Measurements from ENCODE around the gene KCNAB2.
"Not testable (repeated sequence)": the region's sequence is repeated elsewhere in the genome, so short reads cannot be mapped to it uniquely, and the experiment has no call there.

Gene KCNAB2

DNA sequence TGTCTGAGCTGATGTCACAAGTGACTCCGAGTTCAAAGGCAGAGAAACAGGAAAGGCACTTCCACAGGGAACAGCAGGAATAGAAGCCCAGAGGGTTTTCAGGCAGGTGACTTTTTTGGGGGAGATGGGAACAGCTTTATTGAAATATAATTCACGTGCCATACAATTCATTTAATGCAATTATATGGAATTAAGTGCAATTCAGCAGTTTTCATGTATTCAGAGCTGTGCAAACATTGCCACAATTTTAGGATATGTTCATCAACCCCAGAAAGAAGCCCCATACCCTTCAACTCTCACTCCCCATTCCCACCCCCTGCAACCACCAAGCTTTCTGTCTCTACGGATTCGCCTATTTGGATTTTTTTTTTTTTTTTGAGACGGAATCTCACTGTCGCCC is 17.0 kb downstream of the KCNAB2 start:
- no peak for DNase-seq

DNA sequence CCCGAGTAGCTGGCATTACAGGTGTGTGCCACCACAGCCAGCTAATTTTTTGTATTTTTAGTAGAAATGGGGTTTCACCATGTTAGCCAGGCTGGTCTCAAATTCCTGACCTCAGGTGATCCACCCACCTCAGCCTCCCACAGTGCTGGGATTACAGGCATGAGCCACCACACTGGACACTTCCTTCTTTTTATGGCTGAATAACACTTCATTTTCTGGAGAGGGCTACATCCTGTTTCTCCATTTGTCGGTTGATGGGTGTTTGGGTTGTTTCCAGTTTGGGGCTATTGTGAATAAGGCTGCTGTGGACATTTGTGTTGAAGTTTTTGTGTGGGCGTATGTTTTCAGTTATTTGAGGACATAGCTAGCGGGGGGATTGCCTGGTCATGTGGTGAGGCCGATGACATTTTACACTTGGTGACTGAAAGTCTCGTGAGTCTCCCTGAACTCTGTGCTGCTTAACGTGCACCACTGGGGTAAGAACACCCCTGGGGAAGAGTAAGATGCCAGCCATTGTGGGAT is 17.9 kb downstream of the KCNAB2 start:
- DNase-seq, result not testable (repeated sequence)

DNA sequence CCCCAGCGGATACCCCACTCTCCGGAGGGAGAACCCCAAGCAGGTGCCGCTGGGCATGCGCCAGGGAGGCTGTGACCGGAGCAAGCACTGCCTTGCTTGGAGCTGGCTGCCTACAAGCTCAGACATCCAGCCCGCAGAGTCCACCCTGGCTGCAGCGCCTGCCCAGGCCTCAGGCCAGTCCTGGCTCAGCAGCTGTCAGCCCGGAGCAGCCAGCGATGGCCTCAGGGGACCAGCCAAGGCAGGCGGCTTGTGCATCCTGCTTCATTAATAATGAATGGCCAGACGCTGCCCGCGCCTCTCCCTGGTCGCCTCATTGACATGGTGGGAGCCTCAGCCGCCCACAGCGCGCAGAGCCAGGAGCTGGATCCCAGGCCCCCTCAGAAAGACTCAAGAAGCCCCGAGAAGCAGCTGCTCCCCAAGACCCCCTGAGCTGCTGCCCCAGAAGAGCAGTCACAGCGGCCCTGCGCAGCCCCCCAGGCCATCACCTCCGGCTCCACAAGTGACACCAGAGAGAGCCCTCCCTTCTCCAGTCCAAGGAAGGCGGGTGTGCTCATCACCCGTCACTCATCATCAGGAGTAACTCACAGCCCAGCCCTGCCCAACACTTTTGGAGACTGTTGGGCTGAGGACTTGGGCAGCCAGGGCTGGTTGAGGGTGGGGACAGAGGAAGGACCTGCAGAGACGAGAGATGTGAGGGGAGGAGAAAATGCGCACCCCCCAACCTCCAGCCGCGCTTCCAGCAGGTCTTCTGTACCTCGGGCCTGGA is 19.6 kb downstream of the KCNAB2 start:
- DNase-seq, result no peak

DNA sequence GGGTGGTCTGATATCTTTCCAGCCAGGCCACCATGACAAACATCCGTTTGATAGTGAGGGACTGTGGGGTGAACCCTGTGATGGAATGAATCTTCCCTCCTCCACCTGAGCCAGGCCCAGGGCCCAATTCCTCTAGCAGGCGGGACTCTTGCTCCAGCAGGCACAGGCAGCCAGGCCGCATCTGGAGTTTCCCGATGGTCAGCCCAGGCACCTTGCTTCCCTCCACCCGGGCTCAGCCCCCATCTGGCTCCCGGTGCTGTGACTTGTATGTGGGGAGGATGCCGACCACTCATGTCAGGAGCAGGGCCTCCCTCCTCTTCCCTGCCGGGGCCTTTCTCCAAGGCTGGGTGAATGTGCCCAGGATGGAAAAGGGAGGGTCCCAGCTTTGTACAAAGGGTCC is 21.0 kb downstream of the KCNAB2 start:
- DNase-seq, result no peak

DNA sequence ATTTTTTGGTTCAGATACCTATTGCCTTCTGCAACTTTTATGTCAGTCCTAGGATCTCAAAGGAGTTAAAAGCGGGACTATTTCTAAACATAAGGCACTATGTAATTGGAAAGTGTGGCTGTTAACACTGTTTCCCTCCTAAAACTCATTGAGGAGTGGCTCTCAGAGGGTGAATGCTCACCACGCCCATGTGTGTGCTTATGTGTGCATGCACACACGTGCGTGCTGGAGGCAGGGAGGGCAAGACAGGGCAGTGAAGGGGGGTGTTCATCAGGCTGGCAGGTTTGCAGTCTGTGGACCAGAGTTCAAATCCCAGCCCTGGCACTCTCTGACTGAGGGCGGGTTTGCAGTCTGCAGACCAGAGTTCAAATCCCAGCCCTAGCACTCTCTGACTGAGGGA is 22.4 kb downstream of the KCNAB2 start:
- DNase-seq, result no peak

DNA sequence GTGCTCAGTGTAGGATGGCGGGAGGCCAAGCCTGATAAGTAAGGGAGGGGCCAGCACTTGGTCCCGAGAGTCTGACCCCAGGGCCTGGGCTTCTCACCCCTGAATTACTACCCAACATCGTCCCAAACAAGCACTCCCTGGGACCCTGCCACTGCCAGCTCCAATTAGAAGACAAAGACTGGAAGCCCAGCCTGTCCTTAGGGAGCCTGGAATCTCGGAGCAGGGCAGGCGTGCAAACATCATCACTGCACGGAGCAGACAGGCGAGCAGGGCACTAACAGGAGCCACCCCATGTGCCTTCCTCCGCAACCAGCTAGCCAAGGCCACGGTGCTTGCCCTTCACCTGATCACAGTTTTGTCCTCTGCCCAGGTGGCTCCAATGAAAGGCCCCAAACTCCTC is 23.2 kb downstream of the KCNAB2 start:
- no peak for DNase-seq

DNA sequence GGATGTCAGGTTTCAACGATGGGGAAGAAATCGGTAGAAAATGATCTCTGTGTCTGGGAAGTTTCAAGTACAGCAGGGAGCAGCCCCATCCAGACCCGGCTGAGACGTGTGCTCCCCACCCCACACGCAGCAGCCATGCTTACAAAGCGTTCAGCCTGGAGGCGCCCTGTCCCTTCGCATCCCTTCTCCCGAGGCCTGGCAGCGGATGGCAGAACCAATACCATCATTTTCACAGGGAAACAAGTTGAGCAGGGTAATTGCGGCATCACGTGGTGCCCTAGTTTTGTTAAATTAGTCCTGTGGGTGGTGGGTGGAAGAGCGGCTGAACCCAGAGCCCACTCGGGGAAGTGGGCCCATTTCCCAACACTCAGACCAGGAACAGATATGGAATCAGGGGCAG is 23.9 kb downstream of the KCNAB2 start:
- DNase-seq, result no peak

DNA sequence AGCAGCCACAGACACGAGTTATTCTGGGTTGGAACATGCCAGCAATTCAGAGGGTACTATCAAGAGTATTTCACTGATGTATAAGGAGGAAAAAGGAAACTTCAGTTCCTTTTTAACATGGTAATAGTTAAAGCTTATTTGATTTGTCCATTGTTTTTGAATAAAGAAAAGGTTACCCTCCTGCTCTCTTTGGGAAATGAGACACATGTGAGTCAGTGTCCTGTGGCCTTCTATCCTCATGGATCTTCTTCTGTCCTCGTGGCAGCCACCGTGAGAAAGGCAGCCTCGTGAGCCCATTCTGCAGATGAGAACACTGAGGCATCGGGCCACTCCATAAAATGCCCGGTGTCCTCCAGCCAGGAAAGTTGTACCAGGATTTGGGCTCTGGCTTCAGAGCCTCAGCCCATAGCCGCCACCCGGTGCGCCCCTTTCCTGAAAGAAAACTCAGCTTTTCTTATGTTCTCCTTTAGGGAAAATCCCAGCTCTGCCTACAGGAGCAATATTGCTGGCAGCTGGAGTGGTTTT is 24.8 kb downstream of the KCNAB2 start:
- DNase-seq, result no peak

DNA sequence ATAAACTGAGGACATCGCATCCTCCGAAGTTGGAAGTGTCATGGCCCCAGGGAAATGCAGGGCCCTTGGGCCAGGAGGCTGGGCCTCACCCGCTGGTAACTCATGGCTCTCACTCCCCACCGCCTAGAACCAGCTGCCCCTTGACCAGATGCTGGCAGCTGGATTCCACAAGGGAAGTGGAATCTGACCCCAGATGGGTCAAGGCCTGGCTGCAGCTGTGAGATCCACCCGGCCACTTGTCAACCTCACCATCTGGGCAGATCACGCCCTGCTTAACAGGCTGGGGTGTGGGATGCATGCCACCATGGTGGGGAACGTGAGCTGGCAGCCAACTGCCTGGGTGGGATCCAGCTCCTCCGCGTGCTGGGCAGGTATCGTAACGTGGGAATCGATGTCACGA is 25.5 kb downstream of the KCNAB2 start:
- no peak for DNase-seq

DNA sequence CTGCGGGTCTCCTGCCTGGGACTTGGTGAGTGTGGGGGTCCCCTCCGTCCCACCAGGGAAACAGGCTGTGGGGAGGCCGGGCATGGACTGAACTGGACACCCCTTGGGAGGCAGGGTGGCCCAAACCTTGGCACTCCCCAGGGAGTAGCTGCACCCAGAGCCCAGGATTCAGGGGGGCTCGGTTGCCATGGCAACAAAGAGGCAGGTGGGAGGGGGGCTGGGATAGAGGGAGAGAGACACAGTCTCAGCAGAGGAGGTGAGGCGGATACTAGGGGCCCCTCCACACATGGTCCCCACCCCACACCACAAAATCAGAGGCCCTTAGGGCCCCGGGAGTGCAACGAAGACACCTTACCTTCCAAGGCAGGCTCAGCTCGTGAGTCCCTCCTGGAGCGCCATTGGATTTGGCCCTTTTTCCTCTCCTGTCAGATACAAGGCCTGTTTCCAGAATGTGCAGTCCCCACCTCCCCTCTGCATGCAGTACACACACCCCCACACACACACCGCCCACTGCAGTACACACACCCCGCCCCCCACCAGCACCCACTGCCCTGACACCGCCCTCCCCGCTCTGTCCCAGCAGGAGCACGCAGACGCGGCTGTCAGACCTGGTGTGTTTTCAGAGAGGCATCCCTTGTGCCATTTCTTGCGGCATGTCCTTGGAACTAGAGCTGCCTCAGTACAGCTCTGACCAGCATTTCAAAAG is 27.2 kb downstream of the KCNAB2 start:
- DNase-seq, result no peak

DNA sequence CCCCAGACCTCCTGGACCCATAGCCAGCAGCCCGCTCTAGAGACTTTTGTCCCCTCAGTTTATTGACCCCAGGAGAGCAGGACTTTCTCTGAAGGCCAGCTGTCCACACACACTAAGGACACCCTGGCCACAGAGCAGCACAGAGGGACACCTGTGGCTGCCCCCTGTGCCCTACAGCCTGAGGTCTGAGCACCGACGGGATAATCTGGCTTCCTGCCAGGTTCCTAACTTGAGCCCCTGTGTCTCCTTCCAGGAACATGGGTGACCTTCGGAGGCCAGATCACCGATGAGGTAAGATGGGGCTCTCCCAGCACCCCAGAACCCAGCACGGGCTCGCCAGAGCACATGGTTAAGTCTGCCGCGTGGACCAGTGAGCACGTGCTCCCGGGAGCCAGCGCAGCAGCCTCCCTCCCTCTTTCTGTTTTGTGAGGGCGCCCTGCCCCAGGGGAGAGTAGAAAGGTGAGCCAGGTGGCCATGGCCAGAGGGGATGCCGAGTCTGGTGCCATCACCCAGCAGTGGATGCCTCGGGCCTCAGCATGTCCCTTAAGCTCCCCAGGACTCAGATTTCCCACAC is 27.9 kb downstream of the KCNAB2 start:
- DNase-seq, result no peak

DNA sequence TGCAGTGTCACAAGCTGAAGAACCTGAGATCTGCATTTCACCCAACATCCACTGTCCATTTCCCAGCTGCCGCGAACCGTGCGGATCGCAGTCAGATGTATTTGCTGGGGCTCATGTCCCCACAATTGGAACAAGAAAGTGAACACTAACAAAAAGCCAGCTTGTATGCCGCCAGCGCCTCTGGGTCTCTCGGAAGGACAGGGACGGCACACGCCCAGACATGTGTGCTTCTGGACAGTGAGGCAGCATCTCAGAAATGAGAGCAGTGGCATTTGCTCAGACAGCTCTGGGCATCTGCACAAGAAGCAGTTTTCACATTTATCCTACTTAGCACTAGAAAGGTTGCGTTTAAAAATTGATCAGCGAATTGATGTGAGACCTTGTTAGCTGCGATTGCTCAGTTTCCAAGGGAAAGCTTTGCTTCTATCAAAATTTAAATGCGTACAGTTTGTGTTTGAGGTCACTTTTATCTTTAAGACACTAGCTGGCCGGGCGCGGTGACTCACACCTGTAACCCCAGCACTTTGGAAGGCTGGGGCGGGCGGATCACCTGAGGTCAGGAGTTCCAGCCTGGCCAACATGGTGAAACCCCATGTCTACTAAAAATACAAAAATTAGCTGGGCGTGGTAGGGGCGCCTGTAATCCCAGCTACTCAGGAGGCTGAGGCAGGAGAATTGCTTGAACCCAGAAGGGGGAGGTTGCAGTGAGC is 28.7 kb downstream of the KCNAB2 start:
- no peak for DNase-seq

DNA sequence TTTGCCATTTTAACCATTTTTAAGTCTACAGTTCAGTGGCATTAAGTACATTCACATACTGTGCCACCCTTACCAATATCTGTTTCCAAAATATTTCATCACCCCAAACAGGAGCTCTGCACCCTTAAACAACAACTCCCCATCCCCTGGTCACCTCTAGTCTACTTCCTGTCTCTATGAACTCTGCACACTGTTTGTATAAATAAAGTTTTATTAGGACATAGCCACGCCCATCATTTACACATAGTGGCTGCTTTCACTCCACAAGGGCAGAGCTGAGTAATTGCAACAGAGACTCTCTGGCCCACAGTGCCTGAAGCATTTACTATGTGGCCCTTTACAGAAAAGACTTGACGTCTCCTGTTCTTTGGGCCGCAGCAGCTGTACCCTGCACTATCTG is 30.1 kb downstream of the KCNAB2 start:
- no peak for DNase-seq

DNA sequence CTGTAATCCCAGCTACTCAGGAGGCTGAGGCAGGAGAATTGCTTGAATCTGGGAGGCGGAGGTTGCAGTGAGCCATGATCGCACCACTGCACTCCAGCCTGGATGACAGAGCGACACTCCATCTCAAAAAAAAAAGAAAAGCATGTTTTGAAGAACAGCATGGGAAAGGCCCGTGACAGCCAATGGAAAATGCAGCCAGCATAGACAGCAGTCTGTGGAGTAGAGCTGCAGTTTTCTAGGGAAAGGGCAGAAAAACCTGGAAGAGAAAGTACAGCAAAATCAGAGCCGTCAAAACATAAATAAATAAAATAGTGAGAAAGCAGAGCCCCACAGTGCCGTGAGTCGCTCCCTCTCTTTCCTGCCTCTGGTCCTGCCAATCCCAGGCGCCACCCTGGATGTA is 31.4 kb downstream of the KCNAB2 start:
- DNase-seq, result not testable (repeated sequence)

DNA sequence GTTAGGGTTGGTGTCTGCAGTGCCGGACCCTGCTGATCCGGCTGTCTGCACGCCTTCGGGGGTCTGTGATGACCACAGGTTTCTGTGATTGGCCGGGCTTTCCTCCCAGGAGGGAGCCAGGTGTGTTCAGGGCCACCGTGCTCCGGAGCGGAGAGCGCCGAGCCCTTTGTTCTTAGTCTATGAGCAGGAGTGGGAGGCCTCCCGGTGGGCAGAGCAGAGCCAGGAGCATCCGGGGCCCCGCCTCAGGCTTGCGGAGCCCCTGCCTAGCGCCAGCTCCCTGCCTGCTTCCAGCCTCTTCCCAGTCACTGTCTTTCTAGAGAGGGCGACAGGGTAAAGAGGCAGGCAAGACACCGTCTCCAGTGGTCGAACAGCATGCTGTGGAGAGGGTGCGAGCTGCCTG is 31.8 kb downstream of the KCNAB2 start:
- DNase-seq, result no peak

DNA sequence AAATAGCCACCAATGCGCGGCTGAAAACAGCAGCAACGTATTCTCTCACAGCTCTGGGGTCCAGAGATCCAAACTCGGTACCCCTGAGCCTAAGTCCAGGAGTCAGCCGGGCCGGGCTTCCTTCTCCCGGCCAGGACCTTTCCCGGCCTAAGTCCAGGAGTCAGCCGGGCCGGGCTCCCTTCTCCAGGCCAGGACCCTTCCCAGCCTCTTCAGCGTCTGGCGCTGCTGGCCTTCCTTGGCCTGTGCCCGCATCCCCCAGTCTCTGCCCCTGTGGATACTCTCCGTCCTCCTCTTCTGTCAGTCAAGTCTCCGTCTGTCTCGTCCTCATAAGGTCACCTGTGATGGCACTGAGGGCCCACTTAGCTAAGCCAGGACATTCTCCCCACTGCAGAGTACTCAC is 32.2 kb downstream of the KCNAB2 start:
- DNase-seq, result no peak

DNA sequence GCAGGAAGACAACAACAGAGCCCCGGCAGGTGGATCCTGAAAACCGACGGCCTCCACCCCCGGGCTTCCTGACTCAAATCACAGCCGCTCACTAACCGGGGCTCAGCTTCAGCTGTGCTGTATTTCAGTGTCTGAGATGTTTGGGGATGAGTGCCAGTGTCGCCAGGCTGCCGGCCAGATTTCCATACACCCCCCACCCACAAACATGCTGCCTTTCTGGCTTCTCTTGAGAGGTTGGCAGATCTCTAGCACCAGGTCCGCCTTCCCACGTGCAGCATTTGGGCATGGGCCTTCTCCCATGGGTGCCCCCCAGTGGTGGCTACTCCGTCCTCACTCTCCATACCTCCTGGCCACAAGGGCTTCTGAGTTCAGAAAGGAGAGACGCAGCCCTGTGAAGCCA is 34.8 kb downstream of the KCNAB2 start:
- no peak for DNase-seq

DNA sequence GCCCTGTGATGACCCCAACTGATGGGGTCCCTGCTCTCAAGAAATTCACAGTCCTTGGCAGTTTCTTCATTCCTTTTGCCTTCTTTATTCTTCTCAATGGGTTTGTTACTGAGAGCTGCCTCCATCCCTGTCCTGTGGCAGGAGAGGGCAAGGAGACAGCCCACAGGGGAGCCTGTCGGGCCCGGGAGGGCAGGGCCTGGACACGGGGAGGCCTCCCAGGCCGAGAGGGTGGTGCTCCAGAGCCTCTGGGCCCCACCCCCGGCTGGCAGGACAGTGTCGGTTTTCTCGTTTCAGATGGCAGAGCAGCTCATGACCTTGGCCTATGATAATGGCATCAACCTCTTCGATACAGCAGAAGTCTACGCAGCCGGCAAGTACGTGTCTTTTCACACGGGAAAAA is 36.2 kb downstream of the KCNAB2 start:
- no peak for DNase-seq

DNA sequence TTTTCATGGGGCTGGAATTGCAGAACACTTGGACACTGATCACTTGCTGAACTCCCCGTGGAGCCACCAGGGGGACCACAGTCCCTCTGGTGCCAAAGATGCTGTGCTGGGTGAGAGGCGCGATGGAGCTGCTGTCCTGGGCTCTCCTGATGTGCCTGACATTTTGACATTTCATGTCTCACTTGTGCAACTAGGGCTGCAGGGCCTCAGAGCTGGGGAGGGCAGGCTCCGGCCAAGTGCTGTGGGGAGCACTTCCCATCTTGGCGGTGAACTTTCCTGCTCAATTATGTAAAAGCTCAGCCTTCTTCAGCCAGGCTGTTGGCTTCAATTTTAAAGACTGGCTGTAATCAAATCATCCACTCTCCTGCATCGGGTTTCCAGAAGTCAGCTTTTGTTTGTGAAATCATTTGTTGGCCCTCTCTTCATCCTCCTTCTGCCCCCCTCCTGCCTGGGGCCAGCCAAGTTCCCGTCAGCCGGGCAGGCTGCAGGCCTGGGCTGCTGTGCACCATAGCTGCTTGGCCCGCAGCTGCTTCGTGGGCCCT is 36.8 kb downstream of the KCNAB2 start:
- DNase-seq, result no peak

DNA sequence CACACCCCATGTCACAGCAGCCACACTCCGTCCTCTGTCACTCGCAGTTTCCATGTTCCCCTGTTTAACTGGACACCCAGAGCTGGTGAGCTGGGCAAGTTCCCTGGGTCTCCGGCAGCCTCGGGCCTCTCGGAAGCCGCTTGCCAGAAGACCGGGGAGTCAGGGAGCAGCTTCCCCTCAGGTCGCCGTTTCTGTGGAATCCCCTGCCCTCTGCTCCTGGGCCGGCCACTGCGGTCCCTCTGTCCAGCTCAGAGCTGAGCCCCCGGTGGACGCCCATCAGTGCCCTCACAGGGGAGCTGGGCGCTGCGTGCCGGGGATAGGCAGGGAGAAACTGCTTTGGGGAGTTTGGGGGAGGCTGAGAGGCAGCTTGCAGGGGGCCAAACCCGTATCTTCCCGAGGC is 37.7 kb downstream of the KCNAB2 start:
- DNase-seq, result no peak

DNA sequence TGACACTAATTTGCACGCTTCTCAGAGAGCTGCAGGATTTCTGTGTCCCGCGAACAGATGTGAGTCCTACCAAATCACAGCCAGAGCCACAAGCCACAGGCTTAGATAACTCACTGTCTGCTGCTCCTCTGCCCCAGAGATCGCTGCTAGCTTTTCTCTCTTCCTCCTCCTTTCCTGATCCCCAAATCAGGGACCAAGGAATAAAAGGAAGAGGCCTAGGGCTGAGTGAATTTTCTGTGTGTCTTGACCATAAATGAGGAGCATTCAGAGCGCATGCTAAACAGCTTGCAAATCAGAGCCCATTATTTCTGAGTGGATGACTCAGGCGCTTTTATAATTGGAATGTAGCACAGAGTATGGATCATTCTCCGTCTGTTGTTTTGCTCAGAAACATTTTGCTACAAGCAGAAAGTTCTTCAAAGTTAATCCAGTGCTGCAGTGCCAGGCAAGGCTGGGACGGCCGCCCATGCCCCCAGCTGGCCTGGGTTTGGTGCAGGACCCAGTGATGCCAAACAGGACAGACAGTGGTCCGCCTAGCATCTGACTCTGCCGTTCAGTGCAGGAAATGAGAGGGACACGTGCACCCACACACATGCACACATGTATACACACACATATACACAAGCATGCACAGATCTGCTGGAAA is 38.2 kb downstream of the KCNAB2 start:
- no peak for DNase-seq

DNA sequence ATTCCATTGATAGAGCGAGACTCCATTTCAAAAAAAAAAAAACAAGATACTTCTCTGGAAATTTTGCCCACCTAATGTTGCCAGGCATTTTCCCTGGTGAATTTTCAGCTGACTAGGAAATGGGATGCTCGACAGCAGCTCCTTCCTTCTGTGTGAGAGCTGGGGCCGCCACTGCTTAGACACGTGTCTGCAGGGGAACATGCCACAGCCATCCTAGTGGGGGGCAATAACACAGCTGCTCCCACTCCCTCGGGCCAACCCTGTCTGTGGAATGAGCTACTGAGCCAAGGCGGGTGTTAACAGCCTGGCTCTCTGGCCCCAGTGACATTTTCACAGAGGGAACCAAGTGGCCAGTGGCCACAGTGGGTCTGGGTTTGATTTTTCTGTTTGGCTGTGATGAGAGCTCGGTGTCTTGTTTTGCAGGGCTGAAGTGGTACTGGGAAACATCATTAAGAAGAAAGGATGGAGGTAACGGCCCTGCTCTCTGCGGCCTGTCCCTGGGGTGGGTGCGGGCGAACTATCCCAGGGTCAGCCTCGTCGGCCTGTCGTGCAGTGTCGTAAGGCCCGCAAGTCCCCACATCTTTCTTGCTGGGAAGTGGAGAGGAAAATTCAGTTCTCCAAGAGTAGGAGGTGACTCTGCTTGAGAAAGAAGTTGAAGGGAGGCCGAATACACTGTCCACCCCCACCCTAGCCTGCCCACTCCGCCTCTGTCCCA is 39.2 kb downstream of the KCNAB2 start:
- no peak for DNase-seq
